Dendritic cell treated with granulocyte-macrophage colony-stimulating factor and Interleukin-4, amounts not matched to agents 40 ng/mL and 50 ng/mL, for 4 days (primary cell): ENCODE measurements around the gene NDST3.

Source experiments
- H3K27ac Mint-ChIP-seq: one replicate; pipeline ENCODE4 v1.8.0; 2022; ENCODE audit warnings: mild to moderate bottlenecking, mixed read lengths
- H3K27me3 Mint-ChIP-seq: one replicate; pipeline ENCODE4 v1.8.0; 2022; ENCODE audit warnings: mild to moderate bottlenecking, mixed read lengths
- H3K36me3 Mint-ChIP-seq: one replicate; pipeline ENCODE4 v1.8.0; 2022; ENCODE audit warnings: low read depth, mixed read lengths
- H3K4me1 Mint-ChIP-seq: one replicate; pipeline ENCODE4 v1.8.0; 2022; ENCODE audit warnings: low read depth, mixed read lengths
- H3K4me3 Mint-ChIP-seq: one replicate; pipeline ENCODE4 v1.8.0; 2022; ENCODE audit warnings: mild to moderate bottlenecking, moderate library complexity, mixed read lengths
- H3K9me3 Mint-ChIP-seq: one replicate; pipeline ENCODE4 v1.8.0; 2022; ENCODE audit warnings: mixed read lengths
- intact Hi-C: fragments of 100-400 bp; cut with micrococcal nuclease; formaldehyde crosslinking; loops from one replicate; pipeline ENCODE4 v1.15.0; 2022

The NDST3 gene

DNA sequence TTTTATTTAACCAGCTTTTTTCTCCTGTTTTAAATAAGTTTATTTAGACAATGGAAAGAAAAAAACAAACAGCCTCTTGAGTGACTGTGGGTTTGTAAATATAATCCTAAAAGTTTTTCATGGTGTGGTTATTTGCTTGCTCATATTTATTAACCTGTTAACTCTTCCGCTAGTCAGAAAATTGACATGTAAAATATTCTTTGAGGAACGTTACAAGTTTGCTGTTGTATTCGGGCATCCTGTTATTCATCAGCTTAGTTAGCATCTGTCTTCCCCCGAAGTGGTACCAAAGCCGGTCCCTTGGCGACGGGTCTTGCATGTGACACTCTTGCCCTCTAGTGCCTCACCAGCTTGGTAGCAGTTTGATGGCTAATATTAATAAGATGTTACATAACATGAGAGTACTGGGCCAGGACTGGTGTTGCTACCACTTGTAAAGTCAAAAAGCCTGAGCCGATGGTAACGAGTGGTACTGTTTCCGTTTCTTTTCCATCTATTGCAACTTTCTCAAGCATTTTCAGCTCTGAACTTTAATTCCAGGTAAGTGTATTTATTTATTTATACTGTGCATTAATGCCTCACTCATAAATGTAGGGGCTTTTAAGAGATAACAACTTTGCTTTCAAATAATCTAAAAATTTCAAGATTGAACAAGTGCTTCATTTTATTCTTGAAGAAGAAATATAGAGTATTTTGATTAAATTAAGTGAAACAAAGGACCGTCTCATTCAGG is at the start of gene NDST3:
Gene NDST3, plus strand, starts transcription at position 434 of the 733 bp plus-strand sequence. CDS start 19,425 bp downstream, outside the sequence.
- Mint-ChIP-seq H3K9me3 (no peaks in the 10 kb centered on the region), H3K27ac (no peak within 1 kb of the TSS), H3K27me3 (peaks cover 29% of the 10 kb centered on the region), H3K36me3 (no peaks in the 10 kb centered on the region), H3K4me3 (peak within 1 kb of the TSS; percentile 51), H3K4me1 (peaks cover 13% of the 10 kb centered on the region)
- intact Hi-C loops: loop anchor here (5.0 kb wide), 2 partner anchors 587 to 1677 kb away; no protein-coding TSS in a partner anchor

DNA sequence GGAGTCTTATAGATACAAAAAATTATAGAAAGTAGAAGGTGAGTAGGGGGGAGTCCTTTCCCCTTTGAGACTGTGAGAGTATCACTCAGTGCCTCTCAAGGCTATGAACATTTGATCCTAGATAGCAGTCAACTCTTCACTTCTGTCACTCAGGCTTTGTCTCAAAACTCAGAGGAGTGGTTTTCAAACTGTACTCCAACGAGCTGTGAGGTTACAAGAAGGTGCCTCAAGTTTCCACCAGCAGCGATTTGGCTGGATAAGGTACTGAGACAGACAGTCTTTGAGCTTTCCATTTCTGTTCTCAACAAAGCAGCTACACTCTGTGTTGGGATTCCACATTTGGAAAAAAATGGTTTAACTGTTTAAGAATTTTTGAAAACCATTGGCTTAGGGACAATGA is 48.0 kb upstream of the NDST3 start:
- Mint-ChIP-seq H3K36me3 (no peaks in the 10 kb centered on the region), H3K4me1 (peaks cover 36% of the 10 kb centered on the region), H3K9me3 (no peaks in the 10 kb centered on the region), H3K27ac (no peak overlapping the region), H3K4me3 (no peak overlapping the region), H3K27me3 (no peaks in the 10 kb centered on the region)
- intact Hi-C loops: no loop called here

DNA sequence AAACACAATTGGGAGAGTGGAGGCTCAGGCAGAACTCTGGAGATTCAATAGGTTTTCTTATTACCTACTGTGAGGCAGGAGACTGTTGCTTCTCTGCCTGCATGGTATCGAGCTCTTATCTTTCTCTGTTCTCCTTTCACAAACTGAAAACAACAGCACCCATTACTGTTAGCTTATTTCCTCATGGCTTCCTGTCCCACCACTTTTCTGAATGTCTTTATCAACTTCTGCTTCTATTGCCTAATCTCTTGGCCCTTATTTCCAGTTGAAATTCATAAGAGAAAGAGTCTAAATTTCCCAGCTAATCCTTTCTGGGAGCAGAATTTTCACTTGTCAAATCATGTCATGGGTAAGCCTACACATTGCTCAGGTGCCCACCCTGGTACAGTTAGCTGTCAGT is 46.8 kb upstream of the NDST3 start:
- Mint-ChIP-seq H3K9me3 (no peaks in the 10 kb centered on the region), H3K36me3 (no peaks in the 10 kb centered on the region), H3K4me3 (no peak overlapping the region), H3K4me1 (peaks cover 36% of the 10 kb centered on the region), H3K27me3 (no peaks in the 10 kb centered on the region), H3K27ac (no peak overlapping the region)
- intact Hi-C loops: no loop called here

DNA sequence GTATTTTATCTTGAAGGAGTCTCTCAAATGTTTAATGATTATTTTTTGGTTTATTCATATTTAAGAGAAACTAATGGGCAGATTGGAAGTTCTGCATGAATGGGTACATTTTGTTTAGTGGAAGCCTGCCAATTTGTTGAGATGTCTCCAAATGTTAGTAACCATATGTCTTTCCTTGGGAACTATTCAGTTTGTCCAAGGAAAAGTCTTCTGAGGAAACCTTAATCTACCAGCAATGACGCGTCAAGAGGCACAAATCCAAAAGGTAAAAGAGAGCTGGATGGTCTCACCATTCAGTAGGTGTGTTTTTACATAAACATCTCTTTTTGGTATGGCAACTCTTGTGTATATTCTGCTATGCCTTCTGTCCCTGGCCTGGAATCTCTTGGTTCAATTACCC is 37.4 kb upstream of the NDST3 start:
- Mint-ChIP-seq H3K4me1 (no peaks in the 10 kb centered on the region), H3K36me3 (no peaks in the 10 kb centered on the region), H3K27me3 (no peaks in the 10 kb centered on the region), H3K9me3 (no peaks in the 10 kb centered on the region), H3K4me3 (no peak overlapping the region), H3K27ac (no peak overlapping the region)
- intact Hi-C loops: no loop called here

DNA sequence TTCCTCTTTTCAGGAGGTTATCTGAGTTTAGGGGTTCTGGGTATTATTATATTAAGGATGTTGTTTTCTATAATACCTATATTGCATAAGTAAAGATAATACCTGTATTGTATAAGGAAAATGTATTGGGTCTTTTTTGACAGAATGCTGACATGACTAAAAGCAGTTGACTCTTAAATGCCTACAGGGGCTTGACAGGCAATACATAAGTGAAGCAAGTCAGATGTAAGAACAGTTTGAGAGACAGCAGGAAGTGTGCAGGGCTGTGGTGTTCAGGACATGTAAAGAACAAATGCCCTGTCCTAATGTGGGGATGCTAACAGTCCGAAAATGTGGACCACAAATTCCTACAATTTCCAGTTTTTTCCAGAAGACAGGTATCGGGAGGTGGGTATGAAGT is 30.2 kb upstream of the NDST3 start:
- Mint-ChIP-seq H3K27ac (no peak overlapping the region), H3K4me1 (no peaks in the 10 kb centered on the region), H3K27me3 (no peaks in the 10 kb centered on the region), H3K36me3 (no peaks in the 10 kb centered on the region), H3K4me3 (no peak overlapping the region), H3K9me3 (no peaks in the 10 kb centered on the region)
- intact Hi-C loops: no loop called here

DNA sequence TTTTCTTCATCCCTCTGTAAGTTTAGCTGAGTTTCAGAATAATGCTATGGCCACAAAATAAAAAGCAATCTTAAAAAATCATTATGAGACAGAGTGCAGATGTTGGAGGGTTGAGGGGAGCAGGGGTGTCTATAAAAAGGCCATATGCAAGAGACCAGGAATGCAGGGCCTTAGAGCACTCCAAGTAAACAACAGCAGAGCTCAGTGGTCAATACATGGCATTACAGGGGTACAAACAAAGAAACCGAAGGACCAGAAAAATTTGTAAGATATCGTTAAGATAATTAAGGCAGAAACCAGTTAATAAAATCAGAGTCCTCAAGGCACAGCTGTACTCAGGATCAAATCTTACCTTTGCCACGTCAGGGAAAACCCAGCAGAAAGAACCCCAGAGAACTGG is 28.4 kb upstream of the NDST3 start:
- Mint-ChIP-seq H3K27me3 (no peaks in the 10 kb centered on the region), H3K27ac (no peak overlapping the region), H3K36me3 (no peaks in the 10 kb centered on the region), H3K4me1 (no peaks in the 10 kb centered on the region), H3K4me3 (no peak overlapping the region), H3K9me3 (no peaks in the 10 kb centered on the region)
- intact Hi-C loops: no loop called here

DNA sequence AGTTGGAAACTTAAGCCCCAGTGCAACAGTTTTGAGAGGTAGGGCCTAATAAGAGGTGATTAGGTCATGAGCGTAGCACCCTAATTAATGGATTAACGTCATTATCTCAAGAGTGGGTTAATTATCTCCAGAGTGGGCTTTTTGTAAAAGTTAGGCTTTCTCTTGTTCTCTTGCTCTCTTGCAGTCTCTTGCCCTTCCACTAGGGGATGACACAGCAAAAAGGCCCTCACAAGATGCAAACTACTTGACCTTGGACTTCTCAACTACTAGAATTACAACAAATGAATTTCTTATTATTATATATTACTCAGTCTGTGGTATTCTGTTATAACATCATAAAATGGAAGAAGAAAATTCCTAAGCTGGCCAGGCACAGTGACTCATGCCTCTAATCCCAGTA is 22.1 kb upstream of the NDST3 start:
- no peak overlapping the region for H3K27ac Mint-ChIP-seq
- H3K36me3 Mint-ChIP-seq: no peaks in the 10 kb centered on the region
- intact Hi-C loops: no loop called here
- H3K4me3 Mint-ChIP-seq: no peak overlapping the region
- H3K9me3 Mint-ChIP-seq: no peaks in the 10 kb centered on the region
- no peaks in the 10 kb centered on the region for H3K27me3 Mint-ChIP-seq
- no peaks in the 10 kb centered on the region for H3K4me1 Mint-ChIP-seq

DNA sequence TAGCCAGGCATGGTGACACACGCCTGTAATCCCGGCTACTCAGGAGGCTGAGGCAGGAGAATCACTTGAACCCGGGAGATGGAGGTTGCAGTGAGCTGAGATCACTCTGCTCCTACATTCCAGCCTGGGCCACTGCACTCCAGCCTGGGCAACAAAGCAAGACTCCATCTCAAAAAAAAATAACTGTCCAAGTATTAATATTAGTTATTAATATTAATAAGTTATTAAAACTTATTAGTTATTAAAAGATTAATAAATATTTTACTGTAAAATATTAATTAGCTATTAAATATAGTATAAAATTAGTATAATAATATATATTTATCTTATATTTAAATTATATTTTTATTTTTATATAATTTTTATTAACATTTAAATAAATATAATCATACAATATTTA is 19.5 kb upstream of the NDST3 start:
- Mint-ChIP-seq H3K36me3 (no peaks in the 10 kb centered on the region), H3K27me3 (no peaks in the 10 kb centered on the region), H3K4me1 (no peaks in the 10 kb centered on the region), H3K9me3 (no peaks in the 10 kb centered on the region), H3K27ac (no peak overlapping the region), H3K4me3 (no peak overlapping the region)
- intact Hi-C loops: no loop called here

DNA sequence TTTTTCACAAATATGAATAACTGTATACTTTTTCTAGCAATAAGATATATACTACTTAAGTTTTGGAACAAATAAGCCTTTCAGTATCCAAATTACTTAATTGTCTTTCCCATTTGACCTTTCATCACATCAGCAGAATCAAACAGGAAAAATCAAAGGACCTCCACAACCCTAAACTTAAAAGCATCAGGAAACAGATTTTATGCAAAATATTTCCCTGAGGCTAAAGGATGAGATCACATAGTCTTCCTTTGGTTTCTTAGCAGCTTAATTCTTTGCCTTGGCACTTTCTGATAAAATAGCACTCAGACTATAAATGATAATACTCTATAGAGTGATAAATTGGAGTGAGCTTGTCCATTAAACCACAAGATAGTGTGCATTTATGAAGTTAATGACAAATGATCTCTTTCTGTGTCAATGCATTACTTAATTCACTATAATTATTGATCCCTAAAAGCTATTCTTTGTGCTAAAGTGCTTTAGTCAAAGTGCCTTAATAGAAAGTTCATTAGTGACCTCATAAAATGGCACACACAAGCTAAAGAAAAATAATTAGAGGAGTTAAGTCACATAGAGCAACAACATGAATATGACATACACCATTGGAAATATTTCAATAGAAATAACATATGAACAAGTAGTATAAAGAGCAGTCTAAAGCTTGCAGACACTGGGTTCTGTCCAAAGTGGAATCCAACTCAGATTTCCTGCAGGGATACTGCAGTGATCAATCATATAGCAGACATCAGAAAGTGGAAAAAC is 15.7 kb upstream of the NDST3 start:
- Mint-ChIP-seq H3K4me1 (no peaks in the 10 kb centered on the region), H3K36me3 (no peaks in the 10 kb centered on the region), H3K27ac (no peak overlapping the region), H3K9me3 (peaks cover 2% of the 10 kb centered on the region), H3K4me3 (no peak overlapping the region), H3K27me3 (no peaks in the 10 kb centered on the region)
- intact Hi-C loops: no loop called here

DNA sequence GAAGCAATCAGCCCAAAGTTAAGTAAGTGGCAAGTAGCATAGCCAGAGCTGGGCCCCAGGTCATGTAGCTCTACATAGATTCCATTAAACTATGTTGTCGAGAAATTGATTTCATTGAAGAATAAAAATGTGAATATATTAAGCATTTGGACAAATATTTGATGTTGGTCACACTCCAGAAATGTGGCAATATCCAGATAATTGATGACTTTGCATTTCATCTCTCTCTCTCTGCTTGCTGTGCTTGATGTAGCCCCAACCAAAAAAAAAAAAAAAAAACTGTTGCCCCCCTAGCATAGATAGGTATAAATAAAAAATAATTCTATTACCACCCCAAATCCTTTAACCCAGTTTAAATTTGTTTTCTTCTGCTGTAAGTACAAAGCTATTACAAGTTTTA is 7.5 kb upstream of the NDST3 start:
- no peaks in the 10 kb centered on the region for H3K36me3 Mint-ChIP-seq
- peaks cover 9% of the 10 kb centered on the region for H3K9me3 Mint-ChIP-seq
- H3K27me3 Mint-ChIP-seq: peaks cover 6% of the 10 kb centered on the region
- no peak overlapping the region for H3K4me3 Mint-ChIP-seq
- H3K4me1 Mint-ChIP-seq: no peaks in the 10 kb centered on the region
- intact Hi-C loops: no loop called here
- no peak overlapping the region for H3K27ac Mint-ChIP-seq

DNA sequence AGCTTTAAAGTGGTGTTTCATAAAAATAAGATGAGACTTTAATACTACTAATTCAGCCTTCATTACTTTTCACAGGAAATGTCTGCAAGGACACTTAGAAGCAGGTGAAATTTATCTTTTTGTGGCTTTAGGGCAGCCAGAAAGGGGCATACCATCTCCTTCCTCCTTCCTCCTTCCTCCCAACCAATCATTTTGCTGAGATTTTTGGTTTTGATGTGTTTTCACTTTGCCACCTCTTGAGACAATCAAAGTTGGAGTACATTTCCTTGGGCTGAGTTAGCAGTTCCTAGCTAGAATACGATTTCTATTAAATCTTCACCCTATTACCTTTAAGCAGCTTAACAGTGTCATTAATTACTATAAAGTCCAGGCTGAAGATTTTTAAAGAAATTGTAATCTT is 5.1 kb upstream of the NDST3 start:
- H3K27me3 Mint-ChIP-seq: peaks cover 27% of the 10 kb centered on the region
- H3K27ac Mint-ChIP-seq: no peak overlapping the region
- H3K36me3 Mint-ChIP-seq: no peaks in the 10 kb centered on the region
- H3K4me1 Mint-ChIP-seq: peaks cover 11% of the 10 kb centered on the region
- intact Hi-C loops: no loop called here
- H3K4me3 Mint-ChIP-seq: no peak overlapping the region
- H3K9me3 Mint-ChIP-seq: peaks cover under 1% of the 10 kb centered on the region

DNA sequence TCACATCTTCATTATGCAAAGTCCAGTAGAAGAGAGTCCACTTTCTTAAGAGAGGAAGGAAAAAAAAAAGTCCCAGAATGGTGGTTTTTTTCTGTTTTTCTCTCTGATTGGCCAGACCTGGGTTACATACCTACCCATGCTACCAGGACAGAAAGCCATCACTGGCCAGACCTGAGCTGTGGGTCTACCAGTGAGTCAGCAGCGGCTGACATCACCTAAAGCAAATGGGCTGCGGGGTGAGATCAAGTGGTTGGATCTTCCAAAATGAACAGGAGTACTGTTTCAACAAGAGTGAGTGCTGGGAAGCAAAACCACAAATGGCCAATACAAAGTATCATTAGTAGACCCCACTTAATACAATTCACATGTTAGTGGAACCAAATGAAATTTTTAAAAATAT is 1.6 kb upstream of the NDST3 start:
- H3K36me3 Mint-ChIP-seq: no peaks in the 10 kb centered on the region
- H3K4me3 Mint-ChIP-seq: no peak overlapping the region
- H3K4me1 Mint-ChIP-seq: peaks cover 13% of the 10 kb centered on the region
- H3K27ac Mint-ChIP-seq: no peak overlapping the region
- H3K9me3 Mint-ChIP-seq: no peaks in the 10 kb centered on the region
- H3K27me3 Mint-ChIP-seq: peaks cover 29% of the 10 kb centered on the region
- intact Hi-C loops: loop anchor here (5.0 kb wide), 2 partner anchors 585 to 1675 kb away; no protein-coding TSS in a partner anchor

DNA sequence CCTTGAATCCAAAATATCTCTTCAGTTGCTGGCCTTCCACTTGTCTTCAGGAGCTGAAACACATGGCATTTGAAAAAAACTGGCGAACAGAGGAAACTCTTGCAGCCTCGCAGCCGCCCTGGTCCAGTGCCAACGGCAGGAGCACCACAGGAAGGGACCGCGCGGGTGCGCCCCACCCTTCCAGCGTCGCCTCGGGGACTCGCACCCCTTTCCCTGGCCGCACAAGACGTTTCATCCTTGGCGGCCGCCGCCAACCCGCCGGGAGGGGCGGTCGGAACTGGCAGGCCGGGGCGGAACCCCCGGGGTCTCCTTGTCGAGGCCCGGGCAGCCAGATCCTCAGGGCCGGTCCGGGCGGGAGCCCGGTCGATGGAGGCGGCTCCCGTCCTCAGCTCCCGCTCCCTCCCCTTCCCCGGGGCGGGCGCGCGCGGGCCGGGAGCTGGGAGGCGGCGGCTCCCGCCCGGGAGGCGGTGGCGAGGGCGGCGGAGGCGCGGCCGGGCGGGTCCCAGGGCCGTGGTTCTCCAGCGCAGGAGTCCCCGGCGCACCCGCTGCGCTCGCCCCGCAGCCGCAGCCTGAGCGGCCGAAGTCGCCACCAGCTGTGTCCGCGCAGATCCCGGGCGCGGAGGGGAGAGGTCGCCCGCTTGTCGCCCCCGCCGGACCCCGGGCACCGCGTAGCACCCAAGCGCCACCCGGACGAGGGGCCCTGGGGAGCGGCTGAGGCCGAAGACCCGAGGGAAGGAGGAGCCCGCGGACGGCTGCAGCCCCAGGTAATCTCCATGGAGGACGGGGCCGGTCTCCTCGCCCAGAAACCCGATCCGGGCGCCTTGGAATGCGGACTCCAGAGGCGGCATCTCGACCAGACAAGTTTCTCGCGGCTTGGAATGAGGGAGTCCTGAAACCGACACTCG is 886 bp upstream of the NDST3 start:
- Mint-ChIP-seq H3K36me3 (no peaks in the 10 kb centered on the region), H3K4me3 (peak overlapping the region; percentile 51), H3K4me1 (peaks cover 13% of the 10 kb centered on the region), H3K9me3 (no peaks in the 10 kb centered on the region), H3K27me3 (peaks cover 29% of the 10 kb centered on the region), H3K27ac (no peak overlapping the region)
- intact Hi-C loops: loop anchor here (5.0 kb wide), 2 partner anchors 586 to 1676 kb away; no protein-coding TSS in a partner anchor

DNA sequence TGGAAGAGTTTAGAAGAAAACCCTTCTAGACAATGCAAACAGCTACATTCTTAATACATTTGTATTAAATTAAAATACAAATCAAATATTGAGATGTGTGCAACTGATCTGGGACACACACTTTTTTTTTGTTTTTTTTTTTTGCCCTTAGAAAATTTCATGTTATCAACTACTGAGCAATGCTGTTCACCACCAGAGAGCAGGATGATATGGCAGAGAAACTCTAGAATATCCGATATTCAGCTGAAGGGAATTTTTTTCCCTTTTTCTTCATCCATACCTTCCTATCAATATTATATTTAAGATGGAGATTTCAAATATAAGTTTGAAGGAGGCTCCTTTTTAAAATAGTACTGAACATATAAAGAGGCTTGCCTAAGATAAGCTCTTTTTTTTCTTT is 1.0 kb downstream of the NDST3 start:
- no peaks in the 10 kb centered on the region for H3K9me3 Mint-ChIP-seq
- no peaks in the 10 kb centered on the region for H3K36me3 Mint-ChIP-seq
- intact Hi-C loops: no loop called here
- peaks cover 28% of the 10 kb centered on the region for H3K27me3 Mint-ChIP-seq
- H3K4me1 Mint-ChIP-seq: peaks cover 13% of the 10 kb centered on the region
- H3K27ac Mint-ChIP-seq: no peak overlapping the region
- H3K4me3 Mint-ChIP-seq: no peak overlapping the region
